ENCODE results near the gene NPAS3.

NPAS3 gene

GRCh38 chr14:33452995-33453394, 514.3 kb downstream of the NPAS3 start:
- no peak for DNase-seq

DNA sequence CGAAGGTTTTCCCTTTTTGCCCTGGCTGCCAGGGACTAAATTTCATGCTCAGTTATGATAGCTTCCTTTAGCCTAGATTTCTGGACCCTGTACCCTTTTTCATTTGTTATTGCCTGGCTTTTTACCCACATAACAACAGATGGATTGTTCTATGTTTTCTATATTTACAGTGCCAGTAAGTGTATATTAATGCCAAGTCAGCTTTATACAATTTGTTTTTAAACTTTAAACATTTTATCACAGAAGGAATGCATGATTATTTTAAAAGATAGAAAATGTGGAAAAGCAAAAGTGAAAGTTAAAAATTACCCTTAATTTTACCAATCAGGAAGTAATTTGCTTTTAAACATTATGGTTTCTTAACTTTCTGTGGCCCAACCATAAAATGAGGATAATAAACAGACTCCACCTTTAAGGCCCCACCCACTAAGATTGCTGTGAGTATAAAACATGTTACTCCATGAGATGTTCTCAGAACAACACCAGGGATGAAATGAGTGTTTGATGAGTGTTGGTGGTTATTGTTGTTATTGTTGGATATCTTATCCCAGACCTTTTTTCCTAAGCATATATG, 515.4 kb downstream of the NPAS3 start:
- DNase-seq: peak in 1 of 3 donors; percentile 10

DNA sequence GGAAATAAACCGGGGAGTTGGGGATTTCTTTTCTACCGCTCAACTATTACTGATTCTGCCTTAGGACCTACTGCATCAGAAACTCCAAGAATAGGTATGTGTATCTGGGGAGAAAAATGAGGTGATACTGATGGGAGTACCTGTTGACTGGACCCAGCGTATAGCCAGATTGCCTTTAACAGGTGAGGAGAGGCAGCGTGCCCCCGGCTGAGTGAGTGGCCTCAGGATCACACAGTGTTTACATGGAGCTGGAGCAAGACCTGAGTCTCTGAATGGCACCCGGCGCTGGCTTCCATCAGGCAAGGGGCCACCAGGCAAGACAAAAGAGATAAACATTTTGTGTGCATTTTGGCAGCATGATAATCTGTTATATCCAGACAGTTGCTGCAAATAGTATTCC, 516.0 kb downstream of the NPAS3 start:
- DNase-seq: no peak

DNA sequence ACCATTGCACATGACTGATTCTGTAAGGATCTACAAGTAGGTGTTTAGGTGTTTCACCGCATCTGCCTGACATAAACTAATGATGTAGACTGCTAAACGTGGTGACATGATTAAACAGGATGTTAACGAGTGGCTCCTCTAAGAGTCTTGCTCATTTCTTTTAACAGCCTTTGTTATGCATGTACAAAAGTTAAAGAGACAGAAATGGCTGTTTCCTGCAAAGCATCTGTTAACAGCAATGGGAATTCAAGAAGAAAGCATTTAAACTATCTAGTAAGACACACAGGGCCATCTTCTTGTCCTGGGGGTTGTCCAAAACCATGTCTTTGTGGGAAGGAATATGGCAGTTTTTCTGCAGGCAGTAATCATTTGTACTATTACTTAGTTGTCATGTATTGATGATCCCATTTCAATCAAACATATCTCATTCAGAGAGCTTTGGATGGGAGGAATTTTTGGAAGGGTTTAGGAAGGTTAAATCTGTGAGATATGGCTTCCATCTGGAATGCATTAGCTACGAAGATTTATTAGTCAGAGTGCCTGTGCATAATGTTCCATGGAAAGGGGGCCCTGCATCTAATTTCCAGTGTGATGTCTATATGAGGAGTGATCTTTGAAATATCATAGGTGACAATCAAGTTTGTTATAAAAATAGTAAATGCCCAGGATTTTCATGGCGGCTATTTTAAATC, 517.1 kb downstream of the NPAS3 start:
- no peak for DNase-seq

DNA sequence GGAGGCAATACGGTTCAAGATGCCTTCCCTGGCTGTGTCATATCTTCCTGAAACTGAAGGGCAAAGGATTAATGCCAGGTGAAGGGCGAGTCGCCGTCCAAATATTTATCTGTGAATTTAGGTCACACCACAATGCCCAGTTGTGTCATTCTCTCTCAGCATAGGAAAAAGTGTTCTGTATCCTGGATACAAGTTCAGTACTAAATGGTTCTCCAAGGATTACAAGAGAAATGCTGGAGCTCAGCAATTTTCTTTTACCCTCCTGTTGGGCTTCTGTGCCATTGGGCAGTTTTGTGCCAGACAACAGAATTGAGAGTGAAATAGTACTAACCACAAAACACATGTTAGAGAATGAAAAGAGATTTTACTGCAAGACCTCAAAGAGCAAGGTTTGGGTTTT, 518.3 kb downstream of the NPAS3 start:
- DNase-seq: no peak

- no peak for DNase-seq
These were observed 518.9 kb downstream of the NPAS3 start for GRCh38 chr14:33457617-33458016.

- no peak for DNase-seq
These were observed 521.5 kb downstream of the NPAS3 start for GRCh38 chr14:33460164-33460563.

GRCh38 chr14:33461036-33461435, 522.4 kb downstream of the NPAS3 start:
- DNase-seq: no peak

DNA sequence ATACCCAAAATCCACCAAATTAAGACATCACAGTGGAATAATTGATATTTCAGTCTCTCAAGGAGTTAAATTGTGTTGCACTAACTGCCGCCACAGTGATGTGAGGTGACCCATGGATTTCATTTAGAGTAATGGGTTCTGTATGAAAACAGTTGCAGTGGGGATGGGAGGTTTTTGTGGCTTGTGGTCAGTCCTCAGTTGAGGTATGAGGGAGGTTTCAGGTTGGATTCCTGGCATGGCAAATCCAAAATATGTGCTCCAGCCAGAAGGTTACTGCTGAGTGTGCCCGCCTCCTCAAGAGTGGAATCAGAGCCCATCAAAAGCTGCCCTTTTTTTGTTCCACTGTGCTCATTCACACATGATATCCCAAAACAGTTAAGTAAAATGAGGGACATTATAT, 525.1 kb downstream of the NPAS3 start:
- no peak for DNase-seq

GRCh38 chr14:33464254-33464962, 525.7 kb downstream of the NPAS3 start:
- no peak for DNase-seq

DNA sequence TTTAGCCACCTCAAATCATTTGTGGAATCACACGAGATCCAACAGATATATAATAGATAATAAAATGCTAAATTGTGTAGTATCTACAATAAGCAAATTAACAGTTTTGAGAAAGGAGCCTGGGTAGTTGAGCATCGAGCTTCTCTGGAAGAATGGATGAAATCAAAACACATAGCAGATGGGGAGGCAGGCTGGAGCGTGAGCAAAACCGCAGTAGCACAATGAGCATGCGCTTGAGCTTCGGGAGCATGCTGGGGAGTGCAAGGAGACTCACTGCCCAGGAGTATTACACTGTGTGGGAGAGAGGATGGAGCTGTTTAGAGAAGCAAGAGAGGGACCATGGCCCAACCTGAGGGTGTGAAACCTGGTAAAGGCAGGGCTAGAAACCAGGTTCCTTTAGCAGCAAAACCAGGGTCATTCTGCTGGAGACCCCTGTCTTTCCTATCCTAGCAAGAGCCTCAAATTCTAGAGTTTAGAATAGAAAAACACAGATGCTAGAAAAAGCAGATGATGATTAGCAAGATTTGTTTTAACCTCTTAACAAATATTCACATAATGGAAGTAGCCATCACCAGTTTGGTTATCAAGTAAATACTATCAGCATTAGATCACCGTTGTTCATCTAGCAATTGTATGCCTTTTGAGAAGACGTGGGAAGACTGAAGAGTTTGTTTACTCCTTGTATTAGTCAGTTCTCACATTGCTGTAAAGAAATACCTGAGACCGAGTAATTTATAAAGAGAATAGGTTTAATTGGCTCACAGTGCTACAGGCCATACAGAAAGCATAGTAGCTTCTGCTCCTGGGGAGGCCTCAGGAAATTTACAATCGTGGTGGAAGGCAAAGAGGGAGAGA, 527.4 kb downstream of the NPAS3 start:
- DNase-seq: no peak

DNA sequence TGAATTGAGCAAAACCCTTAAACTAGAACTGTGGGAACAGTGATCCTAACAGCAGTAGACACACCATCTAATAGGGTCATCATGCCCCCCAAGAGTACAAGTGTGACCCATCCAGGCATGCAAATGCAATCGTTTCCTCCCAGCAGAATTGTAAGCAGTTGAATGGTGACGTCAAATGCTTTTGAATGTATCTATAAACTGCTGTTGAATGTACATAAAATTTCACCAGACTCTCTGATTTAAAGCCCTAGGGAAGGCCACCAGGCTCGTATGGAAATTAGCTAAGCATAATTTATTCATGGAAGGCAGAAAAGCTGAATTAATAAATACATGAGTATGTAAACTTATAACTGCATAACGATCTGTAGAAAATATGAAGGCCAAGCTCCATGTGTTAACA, 529.3 kb downstream of the NPAS3 start:
- DNase-seq: no peak

DNA sequence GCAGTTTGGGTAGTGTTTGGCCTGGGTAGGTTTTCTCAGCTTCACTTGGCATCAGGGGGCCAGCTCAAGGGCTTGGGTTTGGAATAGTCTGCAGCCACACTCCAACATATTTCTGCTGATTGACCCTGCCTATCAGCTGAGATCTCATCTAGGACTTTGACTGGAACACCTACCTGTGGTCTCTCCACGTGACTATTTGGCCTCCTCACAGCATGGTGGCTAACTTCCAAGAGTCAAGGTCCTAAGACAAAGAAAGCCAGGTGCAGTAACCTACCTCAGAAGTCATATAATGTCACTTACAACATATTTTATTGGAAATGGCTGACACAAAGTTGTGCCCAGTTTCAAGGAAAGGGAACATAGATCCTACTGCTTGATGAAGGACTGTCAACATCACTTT, 531.2 kb downstream of the NPAS3 start:
- DNase-seq: no peak

DNA sequence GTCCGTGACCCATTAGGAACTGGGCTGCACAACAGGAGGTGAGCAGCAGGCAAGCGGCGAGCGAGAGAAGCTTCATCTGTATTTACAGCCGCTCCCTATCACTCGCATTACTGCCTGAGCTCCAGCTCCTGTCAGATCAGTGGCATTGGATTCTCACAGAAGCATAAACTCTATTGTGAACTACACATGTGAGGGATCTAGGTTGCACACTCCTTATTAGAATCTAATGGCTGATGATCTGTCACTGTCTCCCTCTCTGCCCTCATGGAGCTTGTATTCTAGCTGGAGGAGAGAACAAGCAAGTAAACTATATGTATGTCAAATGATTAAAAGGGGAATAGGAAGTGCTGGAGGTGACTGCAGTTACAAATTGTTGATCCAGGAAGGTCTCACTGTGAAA, 533.1 kb downstream of the NPAS3 start:
- DNase-seq: no peak

DNA sequence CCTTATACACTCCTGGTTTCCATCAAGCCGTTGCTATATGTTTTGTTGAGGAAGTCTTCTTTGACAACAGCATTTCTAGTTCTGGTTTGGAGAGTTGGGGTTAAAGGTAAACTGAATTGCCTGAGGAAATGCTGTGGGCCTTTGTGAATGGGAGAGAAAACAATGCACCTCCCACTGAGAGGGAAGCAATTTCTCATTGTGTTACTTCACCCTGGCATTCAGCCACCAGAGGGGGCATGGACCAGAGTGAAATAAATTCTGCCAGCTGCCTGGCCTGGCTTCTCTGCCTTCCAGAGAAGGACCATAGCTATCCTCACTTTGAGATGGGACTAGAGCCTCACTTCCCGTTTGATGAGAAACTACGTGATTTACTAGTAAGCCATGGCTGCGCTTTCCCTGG, 536.9 kb downstream of the NPAS3 start:
- DNase-seq: peak; percentile 20 to 35 (median 20)

DNA sequence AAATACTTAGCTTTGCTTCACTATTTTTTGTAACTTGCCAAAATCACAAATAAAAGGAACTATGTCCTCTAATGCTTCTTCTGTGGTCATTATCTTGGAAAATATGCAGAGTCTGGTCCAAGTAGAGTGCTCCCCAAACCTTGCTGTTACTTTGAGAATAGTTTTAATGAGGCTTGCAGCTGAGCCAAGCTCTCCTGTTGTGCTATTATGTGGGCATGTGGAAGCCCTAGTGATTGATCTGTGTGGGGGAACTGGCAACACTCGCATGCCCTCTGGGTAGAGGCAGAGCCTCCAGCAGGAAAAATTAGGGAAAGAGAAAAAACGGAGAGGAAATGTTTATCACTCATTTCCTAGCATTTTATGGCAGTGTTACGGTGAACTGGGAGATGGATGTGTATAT, 539.1 kb downstream of the NPAS3 start:
- DNase-seq: no peak

GRCh38 chr14:33480071-33480886, 541.6 kb downstream of the NPAS3 start:
- no peak for DNase-seq

DNA sequence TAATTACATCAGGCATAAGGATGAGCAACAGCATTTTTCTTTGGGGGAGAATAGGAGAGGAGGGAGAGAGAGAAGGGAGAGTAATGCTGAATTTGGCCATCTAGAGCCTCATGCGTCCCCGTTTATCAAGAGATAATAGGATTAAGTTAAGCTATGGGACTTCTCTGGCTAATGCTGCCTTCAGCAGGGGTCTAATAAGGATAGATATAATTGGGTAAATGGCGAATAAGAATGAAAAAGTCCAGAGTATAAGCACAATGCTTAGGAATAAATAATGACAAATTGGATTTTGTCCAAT, 542.2 kb downstream of the NPAS3 start:
- DNase-seq: no peak

GRCh38 chr14:33483110-33483509, 544.4 kb downstream of the NPAS3 start:
- DNase-seq: no peak

GRCh38 chr14:33483541-33483940, 544.9 kb downstream of the NPAS3 start:
- DNase-seq: no peak

- no peak for DNase-seq
These were observed 545.6 kb downstream of the NPAS3 start for GRCh38 chr14:33484264-33484663.

GRCh38 chr14:33486332-33486890, 547.7 kb downstream of the NPAS3 start:
- no peak for DNase-seq
